Stimulated activated CD8-positive, alpha-beta memory T cell treated with anti-CD3 and anti-CD28 coated beads, Interleukin-7, amount 100 ng/mL, for 24 hours (primary cell): ENCODE measurements around the gene COX6B1.
A peak's percentile ranks its signal among the peaks of the same experiment; 100 is the strongest.
"Not testable (repeated sequence)": the region's sequence is repeated elsewhere in the genome, so short reads cannot be mapped to it uniquely, and the experiment has no call there.

Experiments
- DNase-seq: peaks from one replicate; pipeline ENCODE4 v3.0.0-alpha.2; 2020; ENCODE audit warnings: low read depth

The COX6B1 gene

GRCh38 chr19:35648017-35648961 is at the start of gene COX6B1:
TSS of gene COX6B1 (plus strand) at chr19:35648323. CDS start at chr19:35651244, 2,921 bp downstream.
- peak; percentile 79 for DNase-seq

GRCh38 chr19:35601971-35602370 is 46.2 kb upstream of the COX6B1 start:
- no peak for DNase-seq

GRCh38 chr19:35604436-35604835 is 43.7 kb upstream of the COX6B1 start:
- DNase-seq: not testable (repeated sequence)

- not testable (repeated sequence) for DNase-seq
Observed at GRCh38 chr19:35607170-35607569, 41.0 kb upstream of the COX6B1 start.

- no peak for DNase-seq
Observed at GRCh38 chr19:35607661-35608060, 40.5 kb upstream of the COX6B1 start.

- no peak for DNase-seq
Observed at GRCh38 chr19:35608251-35608650, 39.9 kb upstream of the COX6B1 start.

GRCh38 chr19:35609851-35610353 is 38.2 kb upstream of the COX6B1 start:
- DNase-seq: no peak

- DNase-seq: no peak
Observed at GRCh38 chr19:35612224-35612558, 35.9 kb upstream of the COX6B1 start.

GRCh38 chr19:35612559-35613321 is 35.4 kb upstream of the COX6B1 start, which contains the start of gene HAUS5:
TSS of gene HAUS5 (plus strand) at chr19:35612735. CDS start at chr19:35612795, 60 bp downstream.
- DNase-seq: peak; percentile 94

- no peak for DNase-seq
Observed at GRCh38 chr19:35613574-35613973, 34.5 kb upstream of the COX6B1 start.

- no peak for DNase-seq
Observed at GRCh38 chr19:35615036-35615435, 33.1 kb upstream of the COX6B1 start.

GRCh38 chr19:35618857-35619256 is 29.3 kb upstream of the COX6B1 start:
- no peak for DNase-seq

- no peak for DNase-seq
Observed at GRCh38 chr19:35619290-35619923, 28.7 kb upstream of the COX6B1 start.

- no peak for DNase-seq
Observed at GRCh38 chr19:35620001-35620400, 28.1 kb upstream of the COX6B1 start.

GRCh38 chr19:35621708-35622107 is 26.4 kb upstream of the COX6B1 start:
- DNase-seq: no peak

GRCh38 chr19:35622750-35623149 is 25.4 kb upstream of the COX6B1 start:
- DNase-seq: no peak

- DNase-seq: no peak
Observed at GRCh38 chr19:35623327-35624010, 24.7 kb upstream of the COX6B1 start.

GRCh38 chr19:35628264-35628564 is 19.9 kb upstream of the COX6B1 start:
- DNase-seq: no peak

- DNase-seq: peak; percentile 97
Observed at GRCh38 chr19:35628565-35629331, 19.4 kb upstream of the COX6B1 start, which contains the start of gene RBM42. TSS of gene RBM42 (plus strand) at chr19:35629036. CDS start at chr19:35629154, 118 bp downstream.

- no peak for DNase-seq
Observed at GRCh38 chr19:35629332-35629633, 18.8 kb upstream of the COX6B1 start.
